T-helper 1 cell treated with Interleukin-12 subunit alpha and Interleukin-12 subunit beta and Interleukin-4 antibody, amounts not matched to agents 30 ng/mL and 1 ng/mL, for 36 hours (primary cell): Measurements from ENCODE around the gene BACH2. TPM values are rescaled to one million over a fixed set of nuclear protein-coding genes. Genes with fewer than 3 reads are reported as not detected.

ENCODE experiments used
- intact Hi-C: fragments of 100-400 bp; cut with micrococcal nuclease; formaldehyde crosslinking; loops from one replicate; pipeline ENCODE4 v1.15.1; 2024
- total RNA-seq: library from RNA; stranded (reverse); gene quantifications from 2 replicates; pipeline ENCODE4 v1.2.3, GENCODE V29; 2022

Gene BACH2
- total RNA-seq, 1 donor from 2014 or later, result 25.5 TPM

DNA sequence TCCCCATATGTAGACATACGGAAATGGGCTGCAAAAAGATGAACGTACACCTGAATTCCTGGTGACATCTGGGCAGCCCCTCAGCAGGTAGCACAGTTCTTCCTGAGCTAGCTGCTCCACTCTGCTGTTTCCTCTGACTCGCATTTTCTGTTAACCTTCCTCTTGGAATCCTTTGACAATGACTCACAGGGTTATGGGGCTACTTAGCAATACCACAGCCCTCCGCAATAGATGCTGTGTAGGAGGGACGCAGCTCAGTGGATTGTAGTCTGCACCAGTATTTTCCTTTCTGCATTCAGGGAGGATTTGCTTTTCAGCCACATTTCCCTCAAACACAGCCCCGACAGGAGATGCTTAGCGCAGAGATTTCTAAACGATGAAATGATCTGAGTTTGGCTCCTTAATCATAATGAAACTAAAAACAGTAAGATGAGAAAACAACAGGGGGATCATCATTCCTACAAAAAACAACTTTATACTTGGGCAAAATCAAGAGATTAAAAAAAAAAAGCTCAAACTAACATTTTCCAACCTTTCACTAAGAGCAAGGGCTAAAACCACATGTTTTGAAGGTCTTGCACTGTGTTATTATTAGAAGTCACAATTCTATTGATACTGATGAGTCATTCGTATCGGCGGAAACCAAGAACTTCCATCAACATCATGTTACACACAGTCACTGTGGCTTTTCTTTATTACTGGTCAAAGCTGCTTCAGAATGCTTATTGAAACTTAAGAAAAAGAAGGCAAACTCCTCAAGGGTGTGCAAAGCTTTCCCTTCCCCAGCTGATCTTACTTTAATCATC, 12.2 kb downstream of the BACH2 start:
- intact Hi-C loops, result loop anchor here (1.0 to 10.0 kb wide), 20 partner anchors 10 to 987 kb away; partner anchors contain the start of genes CASP8AP2 and MAP3K7

- intact Hi-C loops, result loop anchor here (10.0 kb wide), 1 partner anchor 907 kb away; no protein-coding TSS in a partner anchor
These were observed 14.4 kb downstream of the BACH2 start for GRCh38 chr6:90282265-90282664.

GRCh38 chr6:90278129-90278528, 18.5 kb downstream of the BACH2 start:
- intact Hi-C loops, result no loop called here

- intact Hi-C loops, result no loop called here
These were observed 19.2 kb downstream of the BACH2 start for GRCh38 chr6:90277302-90278011.

- intact Hi-C loops, result loop anchor here (1.0 kb wide), 10 partner anchors 10 to 199 kb away; partner anchors contain the start of gene BACH2
These were observed 22.1 kb downstream of the BACH2 start for GRCh38 chr6:90274451-90275030.

DNA sequence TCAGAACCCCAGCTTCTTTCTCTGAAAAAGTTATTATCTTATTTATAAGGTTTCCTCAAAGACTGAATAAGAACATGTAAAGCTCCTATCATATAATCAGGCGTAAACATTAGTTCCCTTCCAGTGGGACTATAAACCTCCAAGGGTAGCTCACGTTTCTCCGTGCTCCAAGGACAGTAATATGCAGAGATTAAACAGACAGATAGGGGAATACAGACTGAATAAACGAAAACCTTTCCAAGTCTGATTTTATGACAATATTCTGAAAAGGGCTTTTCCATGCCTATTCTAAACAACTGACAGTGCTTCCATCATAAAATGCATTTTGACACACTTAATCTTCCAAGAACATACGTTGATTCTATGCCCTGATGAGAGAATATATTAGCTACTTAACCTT, 22.8 kb downstream of the BACH2 start:
- intact Hi-C loops, result loop anchor here (1.0 kb wide), 11 partner anchors 10 to 199 kb away; partner anchors contain the start of gene BACH2

DNA sequence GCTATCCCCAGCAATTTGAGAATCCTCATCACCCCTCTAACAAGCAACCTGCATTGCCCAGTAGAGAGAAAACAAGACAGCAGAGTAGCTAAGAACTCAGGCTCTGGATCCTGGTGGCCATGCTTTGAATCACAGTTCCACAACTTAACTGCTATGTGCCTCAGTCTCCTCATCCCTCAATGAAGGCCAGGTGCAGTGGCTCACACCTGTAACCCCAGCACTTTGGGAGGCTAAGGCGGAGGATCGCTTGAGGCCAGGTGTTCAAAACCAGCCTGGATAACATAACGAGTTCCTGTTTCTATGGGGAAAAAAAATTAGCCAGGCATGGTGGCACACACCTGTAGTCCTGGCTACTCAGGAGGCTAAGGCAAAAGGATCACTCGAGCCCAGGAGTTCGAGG, 23.7 kb downstream of the BACH2 start:
- intact Hi-C loops, result loop anchor here (1.0 kb wide), 1 partner anchor 9 kb away; no protein-coding TSS in a partner anchor

DNA sequence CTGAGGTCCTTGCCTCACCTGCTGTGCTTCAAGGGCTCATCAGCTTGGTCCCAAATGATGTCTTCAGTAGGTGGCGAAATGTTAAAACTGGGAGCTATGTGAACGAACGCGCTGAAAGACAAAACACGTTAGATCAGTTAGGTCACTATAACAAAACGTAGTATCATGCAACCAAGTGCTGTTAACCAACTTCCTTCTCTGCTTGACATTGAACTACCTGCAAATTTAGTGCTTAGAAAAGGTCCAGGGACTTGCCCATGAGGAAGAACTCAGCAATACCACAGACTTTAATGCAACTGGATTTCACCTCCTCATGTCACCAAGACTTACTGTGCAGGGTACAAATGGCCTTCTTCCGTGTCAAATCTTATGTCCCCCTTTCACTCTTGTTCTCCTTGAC, 24.8 kb downstream of the BACH2 start:
- intact Hi-C loops, result no loop called here

GRCh38 chr6:90269334-90269733, 27.3 kb downstream of the BACH2 start:
- intact Hi-C loops, result no loop called here

DNA sequence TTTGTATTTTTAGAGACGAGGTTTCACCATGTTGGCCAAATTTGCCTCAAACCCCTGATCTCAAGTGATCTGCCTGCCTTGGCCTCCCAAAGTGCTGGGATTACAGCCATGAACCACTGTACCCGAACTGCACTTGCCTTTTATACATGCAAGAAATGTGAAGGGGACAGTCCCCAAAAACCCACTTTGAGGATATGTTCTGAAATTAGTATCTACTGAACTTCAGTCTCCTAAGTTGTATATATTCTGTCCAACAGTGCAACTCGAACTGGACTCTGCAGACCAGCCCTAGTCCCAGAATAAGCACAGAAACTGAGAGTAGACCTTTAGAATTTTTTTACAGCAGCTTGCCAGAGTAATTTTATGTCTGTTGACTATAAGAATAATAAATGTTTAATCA, 28.5 kb downstream of the BACH2 start:
- intact Hi-C loops, result no loop called here

DNA sequence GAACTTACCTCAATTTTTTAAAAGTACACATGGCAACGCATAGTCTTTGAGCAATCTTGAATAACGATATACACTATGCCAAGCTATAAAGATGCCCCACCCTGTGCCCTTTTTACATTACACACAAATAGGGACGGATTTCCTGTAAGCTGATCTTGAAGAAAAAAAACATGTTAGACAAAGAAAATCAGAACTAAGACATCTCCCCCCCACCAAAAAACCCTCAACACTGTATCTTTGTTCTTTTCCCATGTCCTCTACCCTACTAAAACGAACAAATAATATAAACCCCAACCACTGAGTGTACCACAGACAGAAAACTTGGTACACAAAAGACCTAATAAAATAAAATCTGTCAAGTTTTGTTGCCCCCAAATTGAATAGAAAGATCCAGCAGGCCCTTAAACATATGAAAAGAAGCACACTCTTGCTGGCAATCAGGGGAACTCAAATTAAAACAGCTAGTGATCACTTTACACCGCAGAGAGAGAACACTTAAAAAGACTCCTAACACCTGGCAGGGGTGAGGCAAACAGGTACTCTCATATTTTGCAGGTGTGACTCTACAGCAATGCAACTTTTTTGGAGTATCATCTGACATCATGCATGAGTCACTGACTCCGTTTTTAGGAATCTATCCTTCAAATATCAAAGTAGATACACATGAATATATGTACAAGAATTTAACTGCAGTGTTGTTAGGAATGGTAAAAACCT, 29.6 kb downstream of the BACH2 start:
- intact Hi-C loops, result loop anchor here (1.0 kb wide), 1 partner anchor 8 kb away; no protein-coding TSS in a partner anchor

GRCh38 chr6:90264561-90264960, 32.1 kb downstream of the BACH2 start:
- intact Hi-C loops, result loop anchor here (1.0 kb wide), 2 partner anchors 8 to 9 kb away; no protein-coding TSS in a partner anchor

DNA sequence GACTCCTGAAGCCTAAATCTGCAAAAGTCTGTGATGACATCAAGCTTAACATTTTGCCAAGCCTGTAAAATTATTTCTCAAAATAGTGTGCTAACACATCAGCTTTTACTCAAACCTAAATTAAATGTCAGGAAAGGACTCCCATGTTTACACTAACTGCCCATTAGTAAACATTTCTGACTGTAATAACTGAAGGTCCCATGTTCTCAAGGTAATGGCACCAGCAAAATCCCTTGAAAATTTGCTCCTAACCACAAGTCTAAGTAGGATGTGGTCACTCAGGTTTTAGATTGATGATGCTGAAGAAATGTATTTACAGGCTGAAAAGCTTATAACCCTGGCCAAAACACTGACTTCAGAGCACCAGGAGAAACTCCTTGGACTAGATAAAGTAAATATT, 33.0 kb downstream of the BACH2 start:
- intact Hi-C loops, result loop anchor here (1.0 kb wide), 2 partner anchors 7 to 10 kb away; no protein-coding TSS in a partner anchor

- intact Hi-C loops, result no loop called here
These were observed 34.8 kb downstream of the BACH2 start for GRCh38 chr6:90261801-90262200.

DNA sequence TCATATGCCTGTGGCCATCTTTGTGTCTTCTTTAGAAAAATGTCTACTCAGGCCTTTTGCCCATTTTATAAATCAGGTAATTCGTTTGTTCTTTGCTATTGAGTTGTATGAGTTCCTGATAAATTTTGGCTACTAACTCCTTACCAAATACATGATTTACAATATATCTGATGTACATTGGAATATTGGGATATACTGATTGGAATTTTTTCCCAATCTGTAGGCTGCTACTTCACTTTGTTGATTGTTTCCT, 39.2 kb downstream of the BACH2 start:
- intact Hi-C loops, result loop anchor here (1.0 kb wide), 3 partner anchors 8 to 27 kb away; no protein-coding TSS in a partner anchor

DNA sequence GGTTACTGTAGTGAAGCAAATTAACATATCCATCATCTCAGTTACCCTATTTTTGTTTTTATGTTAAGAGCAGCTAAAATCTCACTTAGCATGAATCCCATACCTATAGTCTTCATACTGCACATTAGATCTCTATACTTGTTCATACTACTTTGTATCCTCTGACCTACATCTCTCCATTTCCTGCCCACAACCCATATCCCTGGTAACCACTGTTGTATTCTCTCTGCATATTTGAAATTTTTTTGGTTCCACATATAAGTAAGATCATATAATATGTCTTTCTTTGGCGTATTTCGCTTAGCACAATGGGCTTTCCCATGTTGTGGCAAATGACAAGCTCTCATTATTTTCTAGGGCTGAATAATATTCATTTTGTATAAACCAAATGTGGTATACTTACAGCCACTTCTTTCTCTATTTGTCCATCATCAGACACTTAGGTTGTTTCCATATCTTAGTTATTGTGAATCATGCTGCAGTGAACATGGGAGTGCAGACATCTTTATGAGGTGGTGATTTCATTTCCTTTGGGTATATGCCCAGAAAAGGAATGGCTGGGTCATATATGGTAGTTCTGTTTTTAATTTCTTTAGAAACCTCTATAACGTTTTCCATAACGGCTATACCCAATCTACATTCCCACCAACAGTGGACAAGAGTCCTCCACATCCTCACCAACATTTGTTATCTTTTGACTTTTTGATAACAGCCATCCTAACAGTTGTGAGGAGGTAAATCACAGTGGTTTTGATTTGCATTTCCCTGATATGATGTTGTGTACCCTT, 39.8 kb downstream of the BACH2 start:
- intact Hi-C loops, result loop anchor here (1.0 kb wide), 5 partner anchors 7 to 27 kb away; no protein-coding TSS in a partner anchor

DNA sequence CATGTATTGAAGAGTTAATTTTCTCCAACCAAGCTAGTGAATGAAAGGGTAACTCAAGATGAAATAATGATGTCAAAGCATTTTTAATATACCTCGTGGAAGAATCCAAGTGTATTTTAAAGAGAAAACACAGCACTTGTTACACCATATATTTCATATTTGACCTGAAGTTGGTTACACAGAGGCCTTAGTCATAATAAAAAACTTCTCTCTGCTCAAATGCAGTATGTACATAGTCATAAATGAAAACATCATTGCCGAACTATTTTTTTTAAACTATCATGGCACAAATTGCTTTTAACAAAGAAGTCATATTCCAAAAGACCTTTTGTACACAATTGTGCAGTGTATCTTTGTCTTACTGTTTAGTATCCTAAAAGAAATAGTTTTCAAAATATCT, 43.0 kb downstream of the BACH2 start:
- intact Hi-C loops, result no loop called here

DNA sequence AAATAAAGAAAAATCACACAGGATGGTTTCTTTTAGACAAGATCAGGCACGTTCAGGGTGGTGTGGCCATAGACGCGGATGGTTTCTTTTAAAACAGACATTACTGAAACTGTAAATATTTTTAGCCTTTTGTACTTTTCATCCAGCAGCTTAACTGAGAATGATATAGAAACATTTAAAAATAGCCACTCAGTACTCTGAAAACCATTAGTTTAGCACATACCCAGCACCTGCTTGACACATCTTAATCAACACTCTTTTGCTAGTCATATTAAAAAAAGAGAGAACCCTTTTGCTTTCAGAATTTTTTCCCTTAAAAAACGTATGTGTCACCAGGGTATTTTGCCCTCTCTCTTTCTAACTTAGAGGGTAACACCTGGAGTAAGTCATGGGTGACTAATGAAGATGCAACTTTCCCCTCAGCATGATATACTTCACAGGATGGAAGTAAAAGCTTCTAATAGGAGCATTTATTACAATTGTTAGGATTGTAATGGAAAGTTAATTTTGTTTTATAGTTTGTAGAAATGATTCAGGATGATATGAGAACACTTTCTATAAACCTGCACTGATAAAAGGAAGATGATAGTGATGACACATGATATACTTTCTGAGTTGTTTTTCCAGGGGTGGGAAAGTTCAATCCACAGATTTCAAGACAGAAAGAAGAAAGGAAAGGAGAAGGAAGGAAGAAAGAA, 45.2 kb downstream of the BACH2 start:
- intact Hi-C loops, result loop anchor here (2.0 kb wide), 1 partner anchor 49 kb away; no protein-coding TSS in a partner anchor

DNA sequence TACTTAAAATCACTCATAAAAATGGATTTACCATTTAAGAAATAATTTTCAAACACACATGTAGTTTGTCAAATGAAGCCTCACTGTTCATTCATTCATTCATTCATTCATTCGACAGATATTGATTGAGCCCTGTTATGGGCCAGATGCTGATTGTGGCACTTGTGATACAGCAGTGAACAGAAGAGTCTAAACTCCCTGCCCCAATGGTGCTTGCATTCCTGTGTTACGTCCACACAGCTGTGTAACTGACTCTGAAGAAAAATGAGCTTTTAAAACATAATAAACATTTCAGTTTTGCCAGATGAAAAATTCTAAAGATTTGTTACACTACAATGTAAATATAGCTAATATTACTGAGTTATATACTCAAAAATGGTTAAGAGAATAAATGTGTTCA, 46.2 kb downstream of the BACH2 start:
- intact Hi-C loops, result loop anchor here (2.0 kb wide), 1 partner anchor 48 kb away; no protein-coding TSS in a partner anchor

DNA sequence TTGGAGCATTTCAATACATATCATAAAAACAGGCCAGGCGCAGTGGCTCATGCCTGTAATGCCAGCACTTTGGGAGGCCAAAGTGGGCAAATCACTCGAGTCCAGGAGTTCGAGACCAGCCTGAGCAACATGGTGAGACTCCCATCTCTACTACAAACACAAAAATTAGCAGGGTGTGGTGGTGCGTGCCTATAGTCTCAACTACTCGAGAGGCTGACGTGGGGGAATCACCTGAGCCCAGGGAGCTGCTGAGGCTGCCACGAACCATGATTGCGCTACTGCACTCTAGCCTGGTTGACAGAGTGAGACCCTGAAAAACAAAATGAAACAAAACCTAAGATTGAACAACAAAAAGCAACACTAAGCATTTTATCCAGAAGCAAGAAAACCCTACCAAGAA, 47.2 kb downstream of the BACH2 start:
- intact Hi-C loops, result loop anchor here (1.0 kb wide), 5 partner anchors 8 to 168 kb away; no protein-coding TSS in a partner anchor
